Breast epithelium (tissue), 3 donors: ENCODE data around the gene PARK7.

Experiments
- CTCF ChIP-seq, 3 donors: fragments of 450-650 bp; IDR thresholded peaks; one replicate each; pipeline ENCODE4 v1.5.1; 2016 to 2017; ENCODE audit warnings: antibody characterized with exemption in 3 of 3, mild to moderate bottlenecking in 3 of 3, moderate library complexity in 3 of 3
- POLR2A ChIP-seq: fragments of 450-650 bp; IDR thresholded peaks from one replicate; pipeline ENCODE4 v1.6.1; 2016; ENCODE audit warnings: antibody characterized with exemption, mild to moderate bottlenecking, moderate library complexity

- TF ChIP-seq CTCF (IDR thresholded peaks at IDR 0.05) (no peak), POLR2A (no peak)
Observed at GRCh38 chr1:8025061-8025670, 63.7 kb downstream of the PARK7 start.
